Caco-2 (cell line): ENCODE measurements around the gene MEGF9. TPM values are rescaled to one million over a fixed set of nuclear protein-coding genes. Genes with fewer than 3 reads are reported as not detected.

Experiments
- BruUV-seq: library from RNA; stranded (reverse); fragments of 400-500 nt; replicated peaks from 2 replicates; lab custom pipeline; 2021; lab: Mats Ljungman, UMichigan
- CTCF ChIA-PET: fragments of 300-600 bp; sonication (Branson Sonifier 250); formaldehyde crosslinking; loops from one replicate; lab custom pipeline; 2022; ENCODE audit warnings: antibody characterized with exemption; lab: Charles Lee
- POLR2A ChIA-PET: fragments of 300-600 bp; sonication (Branson Sonifier 250); formaldehyde crosslinking; loops from one replicate; lab custom pipeline; 2022; ENCODE audit warnings: antibody characterized with exemption; lab: Charles Lee
- DNase-seq, 2 experiments: peaks; one replicate each; pipeline versions ENCODE4 v3.0.0 to v3.0.0-alpha.2; 2020 to 2022
- H3K27me3 ChIP-seq: replicated peaks from 2 replicates; pipeline ENCODE4 v1.6.0; 2011; ENCODE audit warnings: low read length; ENCODE audit not compliant: control insufficient read depth, insufficient read depth
- H3K36me3 ChIP-seq: 2 replicates; pipeline ENCODE4 v1.5.1; 2011; ENCODE audit warnings: low read length; ENCODE audit not compliant: control insufficient read depth, insufficient read depth
- H3K4me1 ChIP-seq: fragments of 250-450 bp; sonication (Bioruptor Pico); 2 replicates; pipeline ENCODE4 v1.5.1; 2020; ENCODE audit warnings: mild to moderate bottlenecking
- H3K4me3 ChIP-seq: 2 replicates; pipeline ENCODE4 v1.5.1; 2011; ENCODE audit warnings: low read depth, mild to moderate bottlenecking, control low read depth, low read length
- H3K9me3 ChIP-seq: fragments of 250-450 bp; sonication (Bioruptor Pico); 2 replicates; pipeline ENCODE4 v1.5.1; 2020; ENCODE audit warnings: mild to moderate bottlenecking, moderate library complexity
- H3K27ac Mint-ChIP-seq: one replicate; pipeline ENCODE4 v1.8.0; 2022; ENCODE audit warnings: mixed read lengths; ENCODE audit not compliant: unreplicated experiment
- H3K27me3 Mint-ChIP-seq: one replicate; pipeline ENCODE4 v1.8.0; 2022; ENCODE audit warnings: mixed read lengths; ENCODE audit not compliant: insufficient read depth, unreplicated experiment
- H3K36me3 Mint-ChIP-seq: one replicate; pipeline ENCODE4 v1.8.0; 2022; ENCODE audit warnings: mild to moderate bottlenecking, mixed read lengths; ENCODE audit not compliant: insufficient read depth, unreplicated experiment
- H3K4me1 Mint-ChIP-seq: one replicate; pipeline ENCODE4 v1.8.0; 2022; ENCODE audit warnings: low read depth, mixed read lengths; ENCODE audit not compliant: unreplicated experiment
- H3K4me3 Mint-ChIP-seq: one replicate; pipeline ENCODE4 v1.8.0; 2022; ENCODE audit warnings: mild to moderate bottlenecking, moderate library complexity, mixed read lengths; ENCODE audit not compliant: unreplicated experiment
- H3K9me3 Mint-ChIP-seq: one replicate; pipeline ENCODE4 v1.8.0; 2022; ENCODE audit warnings: mixed read lengths; ENCODE audit not compliant: unreplicated experiment
- CTCF ChIP-seq, 2 experiments: fragments of 200-600 bp in 1 of 2; IDR thresholded peaks; 1 replicate in 1 of 2; 2 replicates in 1 of 2; pipeline versions ENCODE4 v1.5.1 to v1.8.0; 2011 to 2022; ENCODE audit warnings: antibody characterized with exemption in 1 of 2, control low read depth in 1 of 2, inconsistent platforms in 1 of 2, low read depth in 1 of 2, low read length in 1 of 2, mild to moderate bottlenecking in 1 of 2, moderate library complexity in 1 of 2; ENCODE audit not compliant: insufficient read depth in 1 of 2, severe bottlenecking in 1 of 2, unreplicated experiment in 1 of 2
- intact Hi-C: fragments of 100-400 bp; cut with micrococcal nuclease; formaldehyde crosslinking; loops from one replicate; pipeline ENCODE4 v1.10.0; 2022; ENCODE audit not compliant: unreplicated experiment
- total RNA-seq: library from RNA; stranded (reverse); gene quantifications from 2 replicates; pipeline ENCODE4 v1.2.3, GENCODE V29; 2022

MEGF9 gene
- total RNA-seq, 1 experiment from 2014 or later, result 2.9 TPM

- Histone ChIP-seq H3K4me1 (no peaks in the 10 kb centered on the region), H3K4me3 (no peak overlapping the region), H3K27me3 (no peaks in the 10 kb centered on the region), H3K9me3 (no peaks in the 10 kb centered on the region), H3K36me3 (no peaks in the 10 kb centered on the region)
- H3K4me1 Mint-ChIP-seq, result no peaks in the 10 kb centered on the region
- H3K36me3 Mint-ChIP-seq, result no peaks in the 10 kb centered on the region
- H3K4me3 Mint-ChIP-seq, result no peak overlapping the region
- H3K9me3 Mint-ChIP-seq, result no peaks in the 10 kb centered on the region
- no peak overlapping the region for H3K27ac Mint-ChIP-seq
- no peaks in the 10 kb centered on the region for H3K27me3 Mint-ChIP-seq
- ChIA-PET POLR2A (interaction anchor here (0.6 kb wide), 1 partner anchor 198 kb away, joined by 3 read pairs; no protein-coding TSS in a partner anchor), CTCF (interaction anchor here (0.6 to 1.2 kb wide), 2 partner anchors 46 to 134 kb away, joined by 3 to 10 read pairs; no protein-coding TSS in a partner anchor)
- intact Hi-C loops, result loop anchor here (10.0 kb wide), 1 partner anchor 444 kb away; the partner anchor contains the start of gene C5
- TF ChIP-seq CTCF (IDR thresholded peaks at IDR 0.05; ENCODE audit: insufficient read depth in 1 of 2, low read depth in 1 of 2, low read length in 1 of 2, severe bottlenecking in 1 of 2, unreplicated experiment in 1 of 2), result peak; percentile 21 to 28
- peak in 1 of 2 experiments; percentile 10 for DNase-seq
- no TSS peak for BruUV-seq
Measured at GRCh38 chr9:120610975-120611689, 103.1 kb downstream of the MEGF9 start.

- POLR2A ChIA-PET, result no interaction called here
- H3K27me3 ChIP-seq, result no peaks in the 10 kb centered on the region
- H3K27ac Mint-ChIP-seq, result no peak overlapping the region
- TF ChIP-seq CTCF (IDR thresholded peaks at IDR 0.05; ENCODE audit: insufficient read depth in 1 of 2, low read depth in 1 of 2, low read length in 1 of 2, severe bottlenecking in 1 of 2, unreplicated experiment in 1 of 2), result no peak
- H3K27me3 Mint-ChIP-seq, result no peaks in the 10 kb centered on the region
- H3K4me1 Mint-ChIP-seq, result no peaks in the 10 kb centered on the region
- no peak for DNase-seq
- no peaks in the 10 kb centered on the region for H3K36me3 Mint-ChIP-seq
- H3K4me1 ChIP-seq, result no peaks in the 10 kb centered on the region
- H3K4me3 Mint-ChIP-seq, result no peak overlapping the region
- BruUV-seq, result no TSS peak
- intact Hi-C loops, result loop anchor here (10.0 kb wide), 1 partner anchor 445 kb away; the partner anchor contains the start of gene C5
- H3K9me3 ChIP-seq, result no peaks in the 10 kb centered on the region
- H3K4me3 ChIP-seq, result no peak overlapping the region
- no peaks in the 10 kb centered on the region for H3K9me3 Mint-ChIP-seq
- CTCF ChIA-PET, result no interaction called here
- H3K36me3 ChIP-seq, result no peaks in the 10 kb centered on the region
Measured at GRCh38 chr9:120609636-120610035, 104.6 kb downstream of the MEGF9 start.

GRCh38 chr9:120608421-120608820, 105.8 kb downstream of the MEGF9 start:
- H3K9me3 ChIP-seq, result no peaks in the 10 kb centered on the region
- H3K36me3 ChIP-seq, result no peaks in the 10 kb centered on the region
- Mint-ChIP-seq H3K27ac (no peak overlapping the region), H3K9me3 (no peaks in the 10 kb centered on the region), H3K36me3 (no peaks in the 10 kb centered on the region), H3K4me3 (no peak overlapping the region), H3K4me1 (no peaks in the 10 kb centered on the region), H3K27me3 (no peaks in the 10 kb centered on the region)
- H3K4me3 ChIP-seq, result no peak overlapping the region
- no peaks in the 10 kb centered on the region for H3K27me3 ChIP-seq
- BruUV-seq, result no TSS peak
- DNase-seq, result no peak
- POLR2A ChIA-PET, result no interaction called here
- no peaks in the 10 kb centered on the region for H3K4me1 ChIP-seq
- CTCF ChIA-PET, result no interaction called here
- intact Hi-C loops, result no loop called here
- TF ChIP-seq CTCF (IDR thresholded peaks at IDR 0.05; ENCODE audit: insufficient read depth in 1 of 2, low read depth in 1 of 2, low read length in 1 of 2, severe bottlenecking in 1 of 2, unreplicated experiment in 1 of 2), result no peak
